HG03159 (cell line): ENCODE results near the gene ZNRF4.
"Not testable (repeated sequence)": the region's sequence is repeated elsewhere in the genome, so short reads cannot be mapped to it uniquely, and the experiment has no call there.

Source experiments
- ATAC-seq: cut with Tn5 transposase; IDR thresholded peaks from one replicate; pipeline ENCODE4 v1.9.1; 2021; ENCODE audit warnings: mild to moderate bottlenecking, moderate library complexity; ENCODE audit not compliant: unreplicated experiment

The ZNRF4 gene, protein sequence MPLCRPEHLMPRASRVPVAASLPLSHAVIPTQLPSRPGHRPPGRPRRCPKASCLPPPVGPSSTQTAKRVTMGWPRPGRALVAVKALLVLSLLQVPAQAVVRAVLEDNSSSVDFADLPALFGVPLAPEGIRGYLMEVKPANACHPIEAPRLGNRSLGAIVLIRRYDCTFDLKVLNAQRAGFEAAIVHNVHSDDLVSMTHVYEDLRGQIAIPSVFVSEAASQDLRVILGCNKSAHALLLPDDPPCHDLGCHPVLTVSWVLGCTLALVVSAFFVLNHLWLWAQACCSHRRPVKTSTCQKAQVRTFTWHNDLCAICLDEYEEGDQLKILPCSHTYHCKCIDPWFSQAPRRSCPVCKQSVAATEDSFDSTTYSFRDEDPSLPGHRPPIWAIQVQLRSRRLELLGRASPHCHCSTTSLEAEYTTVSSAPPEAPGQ

GRCh38 chr19:5455367-5456129 is at the start of gene ZNRF4:
Gene ZNRF4 (plus strand): TSS chr19:5455417. CDS start chr19:5455492, 75 bp downstream.
- ATAC-seq: no peak

DNA sequence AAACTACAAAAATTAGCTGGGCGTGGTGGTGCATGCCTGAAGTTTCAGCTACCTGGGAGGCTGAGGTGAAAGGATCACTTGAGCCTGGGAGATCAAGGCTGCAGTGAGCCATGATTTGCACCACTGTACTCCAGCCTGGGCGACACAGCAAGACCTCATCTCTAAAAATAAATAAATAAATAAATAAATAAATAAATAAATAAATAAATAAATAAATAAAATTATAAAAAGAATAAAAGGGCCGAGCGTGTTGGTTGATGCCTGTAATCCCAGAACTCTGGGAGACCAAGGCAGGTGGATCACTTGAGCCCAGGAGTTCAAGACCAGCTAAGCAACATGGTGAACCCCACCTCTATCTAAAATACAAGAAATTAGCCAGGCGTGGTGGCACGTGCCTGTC is 49.0 kb upstream of the ZNRF4 start:
- not testable (repeated sequence) for ATAC-seq

DNA sequence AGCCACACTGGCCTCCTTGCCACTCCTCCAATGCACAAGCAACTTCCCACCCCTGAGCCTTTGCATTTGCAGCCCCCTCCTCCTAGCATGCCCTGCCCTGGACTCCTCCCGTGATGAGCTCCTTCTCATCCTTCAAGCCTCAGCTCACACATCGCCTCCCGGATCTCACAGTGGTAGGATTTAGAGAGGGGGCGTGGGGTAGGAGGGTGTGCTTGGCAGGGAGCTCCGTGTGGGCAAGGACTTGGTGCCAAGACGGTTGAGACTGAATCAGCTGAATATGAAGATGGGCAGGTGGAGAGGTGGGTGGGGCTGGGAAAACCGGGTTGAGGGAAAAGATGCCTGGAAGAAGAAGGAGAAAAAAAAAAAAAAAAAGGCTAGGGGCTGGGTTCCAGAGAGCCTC is 48.4 kb upstream of the ZNRF4 start:
- no peak for ATAC-seq

DNA sequence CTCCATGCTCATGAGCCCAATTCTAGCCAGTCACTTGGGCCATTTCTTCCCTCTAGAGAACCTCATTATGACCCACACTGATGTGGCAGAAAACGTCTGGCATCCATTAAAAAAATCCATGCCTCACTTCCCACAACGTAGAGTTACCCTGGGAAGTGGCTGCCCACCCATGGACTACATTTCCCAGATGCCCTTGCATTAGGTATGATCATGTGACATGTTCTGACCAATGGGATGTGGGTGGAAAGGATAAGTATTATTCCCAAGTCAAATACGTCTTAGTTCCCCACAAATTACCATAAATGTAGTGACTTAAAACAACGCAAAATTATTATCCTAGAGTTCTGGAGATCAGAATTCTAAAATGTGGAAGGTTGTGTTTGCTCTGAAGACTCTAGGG is 47.9 kb upstream of the ZNRF4 start:
- no peak for ATAC-seq

DNA sequence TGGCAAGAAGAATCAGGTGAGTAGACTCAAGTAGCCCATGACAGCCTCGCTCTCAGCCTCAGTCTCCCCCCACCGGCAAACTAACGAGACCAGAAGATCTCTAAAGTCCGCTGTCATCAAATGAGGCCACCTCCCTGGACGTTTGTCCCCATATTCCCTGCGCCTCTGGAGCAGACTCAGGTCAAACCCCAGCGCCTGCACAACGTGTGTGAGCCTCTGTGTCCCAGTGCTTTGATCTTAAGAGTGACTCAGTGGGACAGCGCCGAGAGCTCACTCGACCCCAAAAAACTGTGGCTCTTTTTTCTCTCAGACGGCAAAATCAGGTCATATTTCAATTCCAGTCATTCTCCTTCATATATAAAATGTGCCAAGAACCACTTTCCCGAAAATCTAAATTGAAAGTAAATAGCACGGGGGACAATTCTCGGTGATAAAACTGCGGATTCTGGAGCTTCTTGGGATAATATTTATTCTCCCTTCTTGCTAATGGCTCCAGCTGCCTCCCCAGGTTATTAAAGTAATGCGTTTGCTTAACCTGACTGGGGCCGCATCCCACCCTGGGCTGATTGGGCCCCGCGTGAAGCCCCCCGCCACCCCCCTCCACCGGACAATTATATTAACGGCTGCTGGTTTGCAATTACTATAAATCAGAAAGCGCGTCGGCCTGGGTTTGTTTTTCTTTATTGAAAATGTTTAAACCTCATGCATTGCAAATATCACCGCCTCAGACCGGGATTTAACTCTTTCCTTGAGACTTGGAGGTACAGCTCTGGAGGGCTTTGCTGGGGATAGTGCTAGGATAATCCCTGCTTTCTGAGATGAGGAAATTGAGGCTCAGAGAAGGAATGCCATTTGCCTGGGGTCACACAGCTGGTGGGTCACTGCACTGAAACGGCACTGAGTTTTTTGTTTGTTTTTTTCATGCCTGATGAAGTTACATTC is 37.5 kb upstream of the ZNRF4 start:
- ATAC-seq: no peak

- no peak for ATAC-seq
Measured at GRCh38 chr19:5418677-5419076, 36.5 kb upstream of the ZNRF4 start.

DNA sequence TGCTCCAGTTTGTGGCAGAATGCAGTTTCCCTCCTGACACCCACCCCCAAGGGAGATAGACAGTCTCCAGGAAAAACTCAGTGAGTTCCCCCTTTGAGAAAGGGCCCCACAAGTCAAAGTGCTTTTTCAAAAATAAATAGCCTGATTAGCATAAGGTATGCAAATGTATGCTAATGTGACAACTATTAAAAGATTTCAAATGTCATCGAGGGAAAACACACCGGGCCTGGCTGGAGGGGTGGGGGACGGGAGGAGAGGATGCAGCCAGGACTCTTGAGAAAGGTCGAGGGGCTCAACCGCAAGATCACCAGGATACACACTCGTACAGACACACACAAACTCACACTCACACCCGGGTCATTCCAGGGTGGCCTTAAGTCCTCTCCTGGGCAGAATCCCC is 34.3 kb upstream of the ZNRF4 start:
- no peak for ATAC-seq

DNA sequence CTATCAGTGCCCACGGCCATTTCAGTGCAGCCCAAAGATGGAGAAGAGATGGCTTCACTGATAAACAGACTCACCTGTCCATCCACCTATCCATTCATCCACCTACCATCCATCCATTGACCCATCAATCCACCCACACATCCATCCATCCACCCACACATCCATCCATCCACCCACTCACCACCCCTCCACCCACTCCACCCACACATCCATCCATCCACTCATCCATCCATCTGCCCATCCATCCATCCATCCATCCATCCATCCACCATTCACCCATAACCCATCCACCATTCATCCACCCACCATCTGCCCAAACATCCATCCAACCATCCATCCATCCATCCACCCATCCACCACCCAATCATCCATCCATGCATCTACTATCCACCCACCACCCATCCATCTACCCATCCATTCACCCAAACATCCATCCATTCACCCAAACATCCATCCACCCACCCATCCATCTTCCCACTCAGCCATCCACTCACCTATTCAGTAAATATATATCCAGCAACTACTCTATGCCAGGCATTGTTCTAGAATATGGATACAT is 31.6 kb upstream of the ZNRF4 start:
- no peak for ATAC-seq

DNA sequence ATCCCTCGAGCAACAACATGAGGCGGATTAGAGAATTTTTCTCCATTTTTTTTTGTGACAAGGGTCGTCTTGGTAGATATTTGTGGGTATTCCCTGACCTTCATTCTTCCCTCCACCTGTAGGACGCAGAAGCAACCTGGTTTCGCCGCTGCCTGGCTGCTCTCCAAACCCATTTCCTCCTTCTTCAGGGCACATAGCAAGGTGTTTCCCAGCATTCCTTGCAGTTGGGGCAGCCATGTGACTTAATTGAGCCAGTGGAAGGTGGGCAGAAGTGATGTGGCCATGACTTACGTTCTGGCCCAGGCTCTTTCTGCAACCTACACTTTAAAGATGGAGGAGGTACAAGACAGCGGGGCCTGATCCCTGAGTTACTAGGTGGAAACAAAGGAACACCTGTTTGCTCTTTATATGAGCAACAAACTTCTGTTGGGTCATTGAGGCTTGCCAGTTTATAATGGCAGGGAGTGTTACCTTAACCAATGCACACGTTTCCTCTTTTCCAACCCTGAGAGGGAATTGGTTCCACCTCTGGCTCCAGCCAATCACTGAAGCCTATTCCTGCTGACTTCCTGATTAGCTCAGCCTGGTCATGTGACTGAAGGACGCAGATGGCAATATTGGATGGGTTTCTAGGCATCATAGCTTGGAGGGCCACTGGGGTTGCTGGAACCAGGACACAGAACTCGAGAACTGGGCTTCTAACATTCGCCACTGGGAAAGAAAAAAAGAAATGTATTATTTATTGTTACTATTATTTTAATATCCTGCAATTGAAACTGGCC is 30.8 kb upstream of the ZNRF4 start:
- no peak for ATAC-seq

DNA sequence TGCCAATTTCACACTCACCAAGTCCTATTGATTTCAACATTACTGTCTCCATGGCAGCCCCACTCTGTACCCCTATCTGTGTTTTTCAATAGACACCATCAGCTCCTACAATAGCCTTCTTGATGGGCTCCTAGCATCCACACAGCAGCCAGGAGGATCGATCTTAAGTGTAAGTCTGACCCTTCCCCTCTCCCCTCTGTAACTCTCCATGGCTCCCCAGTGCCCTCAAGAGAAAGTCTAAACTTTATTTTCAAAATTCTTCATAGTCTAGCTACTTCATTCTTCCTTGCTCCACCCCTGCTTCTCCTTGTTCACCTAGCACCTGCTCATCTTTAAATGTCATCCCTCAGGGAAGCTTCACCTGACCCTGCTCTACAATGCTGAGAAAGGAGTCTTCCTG is 30.0 kb upstream of the ZNRF4 start:
- no peak for ATAC-seq

GRCh38 chr19:5430237-5430636 is 25.0 kb upstream of the ZNRF4 start:
- ATAC-seq: no peak

- ATAC-seq: no peak
Measured at GRCh38 chr19:5432687-5433086, 22.5 kb upstream of the ZNRF4 start.

DNA sequence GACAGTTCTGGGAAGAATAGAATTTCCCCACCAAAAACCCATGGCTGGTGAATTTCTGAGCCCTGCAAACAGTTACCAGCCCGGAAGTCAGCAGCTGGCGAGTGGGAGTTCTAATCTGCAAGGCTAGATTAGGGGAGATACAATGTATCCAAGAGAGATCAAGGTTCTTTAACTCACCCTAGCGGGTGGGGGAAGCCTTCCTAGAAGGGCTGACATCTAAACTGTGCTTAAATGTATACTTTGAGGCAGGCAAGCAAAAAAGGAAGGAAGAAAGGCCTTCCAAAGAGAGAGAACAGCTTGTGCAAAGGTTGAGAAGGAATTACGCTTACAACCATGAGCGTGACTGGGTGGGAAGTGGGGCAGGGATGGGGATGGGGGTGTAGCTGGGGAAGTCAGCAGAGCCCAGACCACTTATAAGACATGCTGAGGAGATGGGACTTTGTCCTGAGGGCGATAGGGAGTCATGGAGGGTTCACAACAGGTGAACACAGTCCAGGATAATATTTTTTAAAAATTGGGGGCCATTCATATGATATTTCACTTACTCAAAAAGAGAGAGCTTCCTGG is 20.8 kb upstream of the ZNRF4 start:
- no peak for ATAC-seq

DNA sequence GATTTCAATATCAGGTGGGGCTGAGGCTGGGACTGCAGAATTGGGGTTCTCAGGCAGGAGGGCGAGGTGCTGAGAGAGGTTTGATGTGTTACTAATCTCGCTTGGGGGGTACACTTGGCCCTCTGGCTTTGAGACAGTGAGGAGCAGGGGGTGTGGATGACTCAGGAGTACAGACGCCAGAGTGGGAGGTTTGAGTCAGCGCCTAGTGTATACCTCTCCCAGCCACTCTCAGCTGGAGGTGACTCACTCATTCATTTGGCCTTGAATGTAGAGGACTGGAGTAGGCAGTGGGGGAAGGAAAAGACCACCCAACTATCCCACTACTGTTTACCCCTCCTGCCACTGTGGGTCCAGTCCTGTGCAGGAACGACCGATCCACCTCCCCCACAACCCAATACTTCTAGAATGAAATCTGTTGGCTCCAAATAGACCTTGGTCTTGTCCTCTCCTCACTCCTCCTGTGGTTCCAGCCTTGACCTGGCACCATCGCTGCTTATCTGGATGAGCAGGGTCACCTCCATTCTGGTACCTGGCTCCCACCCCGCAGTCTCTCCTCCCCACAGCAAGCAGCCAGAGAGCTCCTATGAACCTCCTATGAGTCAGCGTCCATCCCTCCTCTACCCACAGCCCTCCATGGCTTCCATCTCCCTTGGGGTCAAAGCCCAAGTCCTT is 20.1 kb upstream of the ZNRF4 start:
- no peak for ATAC-seq

DNA sequence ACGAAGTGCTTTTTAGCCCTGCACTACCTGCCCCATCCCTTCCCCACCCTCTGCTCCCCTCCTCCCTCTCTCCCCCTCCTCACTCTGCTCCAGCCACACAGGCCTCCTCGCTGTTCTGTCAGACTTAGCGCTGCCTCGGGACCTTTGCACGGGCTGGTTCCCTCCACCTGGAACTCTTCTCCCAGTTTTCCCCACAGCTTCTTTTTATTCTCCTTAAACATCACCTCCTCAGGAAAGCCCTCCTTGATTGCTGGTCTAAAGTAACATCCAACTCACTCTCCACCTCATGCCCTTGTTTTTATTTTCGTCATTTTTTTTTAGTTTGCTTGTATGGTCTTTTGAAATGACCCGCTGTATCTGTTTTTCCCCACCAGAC is 19.6 kb upstream of the ZNRF4 start:
- no peak for ATAC-seq

- ATAC-seq: no peak
Measured at GRCh38 chr19:5436106-5436947, 18.9 kb upstream of the ZNRF4 start.

- no peak for ATAC-seq
Measured at GRCh38 chr19:5436948-5437306, 18.3 kb upstream of the ZNRF4 start.

GRCh38 chr19:5438756-5439155 is 16.5 kb upstream of the ZNRF4 start:
- not testable (repeated sequence) for ATAC-seq
